Nephron (organoid): ENCODE data around the gene MAPRE3.

Experiments
- H3K27ac Mint-ChIP-seq, 3 experiments: 2 replicates each; pipeline ENCODE4 v1.8.0; 2020; ENCODE audit warnings: mixed read lengths in 3 of 3, mild to moderate bottlenecking in 2 of 3, moderate library complexity in 1 of 3
- H3K27me3 Mint-ChIP-seq: 2 replicates; pipeline ENCODE4 v1.8.0; 2021; ENCODE audit warnings: low read depth, mild to moderate bottlenecking, moderate library complexity, mixed read lengths
- H3K36me3 Mint-ChIP-seq: 2 replicates; pipeline ENCODE4 v1.8.0; 2020; ENCODE audit warnings: low read depth, mixed read lengths
- H3K4me1 Mint-ChIP-seq: 2 replicates; pipeline ENCODE4 v1.8.0; 2020; ENCODE audit warnings: mixed read lengths
- H3K4me3 Mint-ChIP-seq, 3 experiments: 2 replicates each; pipeline ENCODE4 v1.8.0; 2020; ENCODE audit warnings: mild to moderate bottlenecking in 3 of 3, mixed read lengths in 3 of 3, moderate library complexity in 2 of 3
- H3K9me3 Mint-ChIP-seq: 2 replicates; pipeline ENCODE4 v1.8.0; 2020; ENCODE audit warnings: mixed read lengths
- CTCF ChIP-seq, 3 experiments: fragments of 200-600 bp; sonication (generic); IDR thresholded peaks; one replicate each; pipeline ENCODE4 v1.5.0; 2021; ENCODE audit warnings: antibody characterized with exemption in 3 of 3; ENCODE audit not compliant: unreplicated experiment in 3 of 3

MAPRE3 gene

GRCh38 chr2:26989156-26989555 is 18.7 kb downstream of the MAPRE3 start:
- Mint-ChIP-seq H3K4me3 (no peak overlapping the region), H3K27me3 (peaks cover 17% of the 10 kb centered on the region), H3K36me3 (no peaks in the 10 kb centered on the region), H3K4me1 (no peaks in the 10 kb centered on the region), H3K9me3 (no peaks in the 10 kb centered on the region), H3K27ac (no peak overlapping the region)
- no peak for TF ChIP-seq CTCF (IDR thresholded peaks at IDR 0.05; ENCODE audit: unreplicated experiment in 3 of 3)

- no peaks in the 10 kb centered on the region for H3K9me3 Mint-ChIP-seq
- H3K4me3 Mint-ChIP-seq, result no peak overlapping the region
- no peak overlapping the region for H3K27ac Mint-ChIP-seq
- H3K27me3 Mint-ChIP-seq, result peaks cover 9% of the 10 kb centered on the region
- no peaks in the 10 kb centered on the region for H3K4me1 Mint-ChIP-seq
- no peak for TF ChIP-seq CTCF (IDR thresholded peaks at IDR 0.05; ENCODE audit: unreplicated experiment in 3 of 3)
- no peaks in the 10 kb centered on the region for H3K36me3 Mint-ChIP-seq
These were observed 21.3 kb downstream of the MAPRE3 start for GRCh38 chr2:26991717-26992116.

GRCh38 chr2:26993768-26994167 is 23.3 kb downstream of the MAPRE3 start:
- Mint-ChIP-seq H3K27me3 (peaks cover 9% of the 10 kb centered on the region), H3K4me3 (no peak overlapping the region), H3K36me3 (no peaks in the 10 kb centered on the region), H3K4me1 (no peaks in the 10 kb centered on the region), H3K9me3 (no peaks in the 10 kb centered on the region), H3K27ac (no peak overlapping the region)
- no peak for TF ChIP-seq CTCF (IDR thresholded peaks at IDR 0.05; ENCODE audit: unreplicated experiment in 3 of 3)

- H3K36me3 Mint-ChIP-seq, result no peaks in the 10 kb centered on the region
- no peak overlapping the region for H3K27ac Mint-ChIP-seq
- no peaks in the 10 kb centered on the region for H3K9me3 Mint-ChIP-seq
- no peak overlapping the region for H3K4me3 Mint-ChIP-seq
- no peak for TF ChIP-seq CTCF (IDR thresholded peaks at IDR 0.05; ENCODE audit: unreplicated experiment in 3 of 3)
- H3K27me3 Mint-ChIP-seq, result peaks cover 4% of the 10 kb centered on the region
- no peaks in the 10 kb centered on the region for H3K4me1 Mint-ChIP-seq
These were observed 24.5 kb downstream of the MAPRE3 start for GRCh38 chr2:26994983-26995382.

DNA sequence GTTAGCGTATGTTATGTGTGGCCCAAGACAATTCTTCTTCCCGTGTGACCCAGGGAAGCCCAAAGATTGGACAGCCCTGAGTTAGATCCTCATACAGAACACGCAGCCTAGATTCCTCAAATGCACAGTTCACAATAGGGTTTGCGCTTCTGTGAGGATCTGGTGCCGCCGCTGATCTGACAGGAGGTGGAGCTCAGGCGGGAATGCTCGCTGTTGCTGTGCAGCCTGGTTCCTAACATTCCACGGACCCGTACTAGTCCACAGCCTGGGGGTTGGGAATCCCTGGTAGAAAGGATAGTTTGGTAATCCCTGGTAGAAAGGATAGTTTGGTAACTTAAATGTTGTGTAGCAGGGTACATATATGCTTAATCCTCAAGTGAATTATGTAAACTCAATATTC is 27.0 kb downstream of the MAPRE3 start:
- Mint-ChIP-seq H3K36me3 (no peaks in the 10 kb centered on the region), H3K4me3 (no peak overlapping the region)

More for the DNA sequence above, 27.0 kb downstream of the MAPRE3 start:
- no peak for TF ChIP-seq CTCF (IDR thresholded peaks at IDR 0.05; ENCODE audit: unreplicated experiment in 3 of 3)
- H3K27me3 Mint-ChIP-seq, result no peaks in the 10 kb centered on the region
- H3K4me1 Mint-ChIP-seq, result no peaks in the 10 kb centered on the region
- no peaks in the 10 kb centered on the region for H3K9me3 Mint-ChIP-seq
- no peak overlapping the region for H3K27ac Mint-ChIP-seq
